Measurements from ENCODE around the gene TRIM63. TPM values are rescaled to one million over a fixed set of nuclear protein-coding genes. Genes with fewer than 3 reads are reported as not detected.

The TRIM63 gene
- total RNA-seq, 1 donor from 2014 or later: not detected

DNA sequence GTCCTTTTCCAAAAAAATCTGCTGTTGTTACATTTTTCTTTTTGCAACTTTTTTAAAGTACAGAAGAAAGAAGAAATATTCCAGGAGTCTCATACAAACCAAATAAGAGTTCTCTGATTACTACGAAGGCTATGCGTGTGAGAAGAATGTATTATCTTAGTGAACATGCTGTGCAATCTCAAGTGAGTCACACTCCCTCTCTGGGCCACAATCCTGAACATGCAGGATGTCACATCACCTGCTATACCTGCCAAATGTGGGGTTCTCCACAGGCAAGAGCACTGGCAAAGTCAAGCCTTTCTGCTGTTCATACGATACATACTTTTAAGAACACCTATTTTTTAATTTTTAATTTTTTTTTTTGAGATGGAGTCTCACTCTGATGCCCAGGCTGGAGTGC, 21.7 kb upstream of the TRIM63 start:
- no peak for DNase-seq (ENCODE audit: low read depth in 2 of 2)

GRCh38 chr1:26084844-26085243, 17.4 kb upstream of the TRIM63 start:
- DNase-seq (ENCODE audit: low read depth in 2 of 2): no peak

- no peak for DNase-seq (ENCODE audit: low read depth in 2 of 2)
Observed at GRCh38 chr1:26084091-26084561, 16.7 kb upstream of the TRIM63 start.

DNA sequence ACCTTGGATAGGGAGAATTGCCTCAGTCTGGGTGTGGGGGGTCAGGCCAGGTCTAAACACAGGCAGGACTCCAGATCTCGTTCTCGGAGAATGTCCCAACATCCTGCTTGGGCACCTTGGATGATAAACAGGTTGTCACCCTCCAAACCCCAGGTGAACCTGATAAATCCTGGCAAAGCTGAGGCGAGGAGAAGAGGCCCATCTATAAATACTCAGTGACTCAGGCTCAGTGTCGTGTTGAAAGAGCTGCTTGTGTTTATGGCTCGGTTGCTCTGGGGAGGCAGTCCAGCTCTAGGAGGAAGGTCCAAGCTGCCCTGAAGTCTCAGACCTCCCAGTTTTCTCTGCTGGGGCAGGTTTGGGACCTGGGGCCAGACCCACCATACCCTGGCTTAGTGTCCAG, 15.8 kb upstream of the TRIM63 start:
- DNase-seq (ENCODE audit: low read depth in 2 of 2): peak in 1 of 2 donors; percentile 21

DNA sequence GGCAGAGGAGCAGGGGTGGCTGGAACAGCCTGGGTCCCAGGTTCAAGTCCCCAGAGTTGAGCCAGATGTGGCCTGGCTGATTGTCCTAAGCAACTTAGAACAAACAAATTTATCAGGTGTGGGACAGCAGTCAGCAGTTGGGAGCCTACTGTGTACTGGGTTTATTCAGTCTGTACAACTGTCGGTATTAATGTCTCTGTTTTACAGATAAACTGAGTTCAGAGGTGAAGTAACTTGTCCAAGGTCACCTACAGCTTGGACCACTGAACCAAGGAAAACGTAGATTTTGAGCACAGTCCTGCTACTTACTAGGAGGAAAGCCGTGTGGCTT, 14.6 kb upstream of the TRIM63 start:
- no peak for DNase-seq (ENCODE audit: low read depth in 2 of 2)

DNA sequence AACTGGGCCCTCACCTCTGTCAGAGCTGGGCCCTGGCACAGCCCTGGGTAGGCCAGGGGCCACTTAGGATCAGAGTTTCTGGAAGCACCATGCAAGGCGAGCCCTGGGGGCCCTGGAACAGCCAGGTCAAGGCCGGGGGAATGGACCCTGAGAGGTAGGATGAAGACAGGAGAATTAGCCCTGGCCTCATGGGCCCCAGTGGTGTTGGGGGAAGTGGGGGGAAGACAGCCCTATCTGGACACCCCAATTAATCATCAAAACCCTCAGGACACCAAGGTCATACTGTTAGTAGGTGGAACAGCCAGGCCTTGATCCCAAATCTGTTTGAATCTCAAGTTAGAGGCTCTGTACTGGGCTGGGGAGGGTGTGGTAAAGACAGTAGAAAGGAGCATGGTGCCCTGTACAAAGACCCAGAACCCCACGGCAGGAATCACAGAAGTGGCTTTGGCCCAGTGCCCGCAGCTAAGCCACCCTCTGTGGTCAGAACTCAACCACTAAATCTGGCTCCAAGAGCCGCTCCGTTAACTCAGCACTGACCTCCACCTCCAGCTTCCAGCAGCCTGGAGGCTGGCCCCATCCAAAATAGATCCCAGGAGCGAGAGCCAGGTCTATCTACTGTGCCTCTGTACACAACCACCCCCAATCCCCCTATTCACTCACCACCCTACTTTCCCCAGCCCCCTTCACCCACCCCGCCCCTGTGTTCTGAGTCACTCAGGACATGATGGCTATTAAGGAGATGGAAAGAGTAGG, 14.0 kb upstream of the TRIM63 start:
- no peak for DNase-seq (ENCODE audit: low read depth in 2 of 2)

GRCh38 chr1:26079960-26080814, 12.8 kb upstream of the TRIM63 start:
- DNase-seq (ENCODE audit: low read depth in 2 of 2): no peak

DNA sequence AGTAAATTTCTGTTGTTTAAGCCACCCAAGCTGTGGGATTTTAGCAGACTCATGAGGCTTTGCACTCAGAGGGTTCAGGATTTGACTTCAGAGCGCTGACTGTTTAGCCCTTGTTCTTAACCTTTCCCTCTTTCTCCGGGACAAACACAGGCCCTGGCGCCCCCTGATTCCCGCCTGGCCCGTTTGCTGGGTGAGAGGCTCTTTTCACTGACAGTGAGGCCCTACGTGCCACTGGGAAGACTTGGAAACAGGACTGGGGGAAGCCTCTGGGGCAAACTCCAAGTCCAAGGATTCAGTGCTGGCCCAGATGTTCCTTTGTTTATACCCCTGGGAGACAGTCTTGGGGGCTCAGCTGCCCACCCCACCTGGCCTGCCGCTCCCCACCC, 11.7 kb upstream of the TRIM63 start:
- no peak for DNase-seq (ENCODE audit: low read depth in 2 of 2)

DNA sequence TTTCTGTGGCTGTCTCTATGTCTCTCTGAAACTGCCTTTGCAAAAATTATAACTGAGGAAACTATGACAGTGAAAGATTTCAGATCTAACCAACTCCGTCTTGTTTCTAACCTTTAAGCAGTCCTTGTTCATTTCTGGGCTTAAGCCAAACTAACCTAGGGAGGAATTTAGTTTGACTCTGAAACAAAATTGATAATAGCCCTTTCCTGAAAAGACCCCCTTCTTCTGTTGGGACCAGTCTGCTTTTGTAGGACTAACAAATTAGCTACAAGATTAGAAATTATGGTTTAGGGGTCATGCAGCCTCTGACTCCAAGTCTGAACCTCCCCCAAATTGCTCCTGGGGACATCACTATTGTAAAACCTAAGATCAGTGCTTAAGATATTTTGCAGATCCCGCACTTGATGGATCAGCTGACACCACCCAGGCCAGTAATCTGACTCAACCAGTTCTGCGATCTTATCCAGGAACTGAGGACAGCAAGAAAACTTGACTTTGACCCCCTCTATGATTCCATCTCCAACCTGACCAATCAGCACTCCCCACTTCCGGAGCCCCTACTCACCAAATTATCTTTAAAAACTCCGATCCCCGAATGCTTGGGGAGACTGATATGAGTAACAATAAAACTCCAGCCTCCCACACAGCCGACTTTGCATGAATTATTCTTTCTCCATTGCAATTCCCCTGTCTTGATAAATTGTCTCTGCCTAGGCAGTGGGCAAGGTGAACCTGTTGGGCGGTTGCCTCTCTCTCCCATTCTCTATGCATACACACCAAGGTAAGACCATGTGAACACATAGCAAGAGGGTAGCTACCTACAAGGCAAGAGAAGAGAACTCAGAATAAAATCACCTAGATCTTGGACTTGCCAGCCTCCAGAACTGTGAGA, 11.1 kb upstream of the TRIM63 start:
- DNase-seq (ENCODE audit: low read depth in 2 of 2): no peak

DNA sequence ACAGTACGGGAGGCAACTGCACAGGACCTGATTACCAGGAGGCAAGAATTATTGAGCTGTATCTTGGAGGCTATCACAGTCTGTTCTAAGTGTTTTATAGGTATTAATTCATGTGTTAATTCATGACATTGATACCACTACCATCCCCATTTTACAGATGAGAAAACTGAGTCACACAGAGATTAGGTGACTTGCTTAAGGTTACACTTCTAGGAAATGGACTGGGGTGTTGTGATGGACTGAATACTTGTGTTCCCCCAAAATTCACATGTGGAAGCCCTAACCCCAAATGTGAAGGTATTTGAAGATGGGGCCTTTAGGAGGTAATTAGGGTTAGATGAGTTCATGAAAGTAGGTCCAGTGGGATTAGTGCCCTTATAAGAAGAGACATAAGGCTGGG, 10.1 kb upstream of the TRIM63 start:
- no peak for DNase-seq (ENCODE audit: low read depth in 2 of 2)

- DNase-seq (ENCODE audit: low read depth in 2 of 2): no peak
Observed at GRCh38 chr1:26075421-26076144, 8.2 kb upstream of the TRIM63 start.

GRCh38 chr1:26072305-26072704, 4.9 kb upstream of the TRIM63 start:
- DNase-seq (ENCODE audit: low read depth in 2 of 2): peak; percentile 9 to 25

- DNase-seq (ENCODE audit: low read depth in 2 of 2): no peak
Observed at GRCh38 chr1:26070963-26071342, 3.5 kb upstream of the TRIM63 start.

DNA sequence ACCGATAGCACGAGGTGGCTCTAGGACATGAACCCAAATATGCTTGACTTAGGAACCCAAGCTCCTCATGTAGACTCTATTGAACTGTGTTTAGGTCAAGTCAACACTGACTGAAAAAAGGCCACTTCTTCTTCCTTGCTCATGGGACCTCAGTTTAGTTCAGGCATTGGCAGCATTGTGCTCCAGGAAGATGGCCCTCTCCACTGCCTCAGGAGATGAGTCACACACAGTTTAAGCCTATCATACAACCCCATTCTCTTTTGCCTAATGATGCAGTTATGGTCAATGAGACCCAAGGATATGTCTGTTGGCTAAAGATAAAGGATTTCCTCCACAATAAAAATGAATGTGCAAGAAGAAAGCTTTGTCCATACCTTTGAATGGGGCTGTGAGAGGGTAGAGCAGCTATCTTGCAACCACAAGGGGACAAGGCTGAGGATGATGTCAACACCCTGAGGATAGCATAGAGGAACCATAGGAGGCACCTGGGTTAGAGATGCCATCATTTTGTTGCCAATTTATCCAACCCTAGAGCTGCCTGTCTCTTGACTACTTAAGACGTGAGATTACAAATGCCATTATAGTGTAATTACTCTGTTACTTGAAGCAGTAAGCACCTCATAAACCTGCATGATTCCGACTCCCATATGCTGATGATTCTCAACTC, 3.0 kb upstream of the TRIM63 start:
- no peak for DNase-seq (ENCODE audit: low read depth in 2 of 2)

GRCh38 chr1:26069941-26070295, 2.5 kb upstream of the TRIM63 start:
- no peak for DNase-seq (ENCODE audit: low read depth in 2 of 2)

DNA sequence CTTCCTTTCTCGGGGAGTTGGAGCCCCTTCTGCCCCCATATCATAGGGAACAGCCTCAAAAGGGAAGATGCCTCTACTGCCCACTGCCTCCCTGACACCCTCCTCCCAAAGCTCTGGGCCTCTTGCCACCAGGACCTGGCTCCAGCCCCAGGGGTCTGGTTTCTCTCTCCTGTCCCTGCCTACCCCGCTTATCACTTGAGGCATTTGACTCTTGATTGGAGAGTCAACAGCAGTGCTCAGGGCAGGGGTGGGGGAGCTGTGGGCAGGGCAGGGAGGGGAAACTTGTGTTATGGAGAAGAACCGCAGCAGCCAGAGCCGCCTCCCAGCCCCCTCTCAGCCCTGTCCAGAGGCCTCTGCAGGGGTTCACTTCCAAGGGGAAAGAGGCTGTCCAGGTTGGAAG, 573 bp downstream of the TRIM63 start:
- DNase-seq (ENCODE audit: low read depth in 2 of 2): no peak

DNA sequence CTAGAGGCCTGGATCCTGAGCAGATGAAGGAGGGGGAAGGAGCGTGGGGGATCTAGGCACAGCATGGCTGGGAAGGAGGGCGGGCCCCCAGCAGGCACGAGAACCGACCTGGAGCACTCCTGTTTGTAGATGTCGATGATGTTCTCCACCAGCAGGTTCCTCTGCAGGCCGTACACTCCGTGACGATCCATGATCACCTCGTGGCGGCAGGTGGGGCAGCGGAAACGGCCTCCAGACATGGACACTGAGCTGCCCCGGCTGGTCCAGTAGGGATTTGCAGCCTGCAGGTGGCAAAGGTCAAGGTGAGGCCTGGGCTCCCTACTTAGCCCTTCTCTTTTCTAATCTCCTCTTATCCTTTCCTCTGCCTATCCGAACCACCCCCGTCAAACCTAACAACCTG, 1.3 kb downstream of the TRIM63 start:
- no peak for DNase-seq (ENCODE audit: low read depth in 2 of 2)

DNA sequence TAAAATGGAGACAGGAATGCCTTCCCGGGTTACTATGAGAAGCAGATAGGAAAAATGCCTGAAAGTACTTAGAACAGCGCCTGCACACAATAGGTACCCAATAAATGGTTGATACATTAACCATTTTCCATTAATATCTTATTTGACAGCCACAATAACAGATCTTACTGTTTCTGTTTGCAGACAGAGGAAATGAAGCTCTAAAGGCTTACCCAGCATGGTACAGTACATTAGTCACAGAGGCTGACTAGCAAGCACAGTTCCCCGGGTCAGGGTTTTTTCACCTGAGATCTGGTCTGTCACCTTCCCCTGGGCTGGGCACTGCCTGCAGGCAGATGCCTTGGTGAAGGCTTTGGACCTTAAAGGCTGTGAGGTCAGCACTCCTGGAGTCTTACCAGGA, 2.9 kb downstream of the TRIM63 start:
- DNase-seq (ENCODE audit: low read depth in 2 of 2): no peak

- DNase-seq (ENCODE audit: low read depth in 2 of 2): no peak
Observed at GRCh38 chr1:26060832-26061574, 6.4 kb downstream of the TRIM63 start.

DNA sequence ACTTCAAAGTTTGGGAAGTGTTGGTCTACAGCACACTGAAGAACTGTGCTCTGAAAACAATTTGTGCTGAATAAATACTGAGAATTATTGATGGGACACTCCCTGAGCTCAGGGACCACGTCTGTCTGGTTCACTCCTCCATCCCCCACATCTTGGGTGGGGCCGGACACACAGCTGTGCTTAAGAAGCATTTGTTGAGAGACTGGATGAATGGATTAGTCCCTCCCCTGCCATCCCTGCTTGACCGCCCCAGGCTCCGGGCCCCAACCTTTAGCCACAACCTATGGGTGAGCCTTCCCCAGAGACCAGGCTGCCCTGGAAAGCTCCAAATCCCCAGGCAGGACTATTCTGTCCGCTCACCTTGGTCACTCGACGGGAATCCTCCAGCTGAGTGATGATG, 7.5 kb downstream of the TRIM63 start:
- DNase-seq (ENCODE audit: low read depth in 2 of 2): no peak

Measured in lung microvascular endothelial cell (primary cell).